CD4-positive, alpha-beta T cell (primary cell): ENCODE data around the gene INTS11. TPM values are rescaled to one million over a fixed set of nuclear protein-coding genes. Genes with fewer than 3 reads are reported as not detected.

ENCODE experiments used
- ATAC-seq: fragments of 200-7000 bp; cut with Tn5 transposase; one replicate; pipeline ENCODE4 v1.10.0; 2022; ENCODE audit warnings: mild to moderate bottlenecking; ENCODE audit not compliant: poor library complexity
- CTCF ChIA-PET: fragments of 350-600 bp; sonication (Branson Sonifier 250); formaldehyde crosslinking; loops from one replicate; lab custom pipeline; 2021; ENCODE audit warnings: antibody characterized with exemption, inconsistent platforms; lab: Charles Lee
- POLR2A ChIA-PET: fragments of 350-600 bp; sonication (Branson Sonifier 250); formaldehyde crosslinking; loops from one replicate; lab custom pipeline; 2021; ENCODE audit warnings: antibody characterized with exemption, inconsistent platforms; lab: Charles Lee
- DNase-seq, 14 experiments: peaks; one replicate each; pipeline ENCODE4 v3.0.0-alpha.2; 2013 to 2020; ENCODE audit warnings: mixed read lengths in 2 of 14
- H3K27ac ChIP-seq, 2 donors: one replicate each; pipeline versions ENCODE4 v1.5.1 to v1.7.0; 2013; ENCODE audit warnings: low read length in 2 of 2, low read depth in 1 of 2, mild to moderate bottlenecking in 1 of 2
- H3K27me3 ChIP-seq, 2 experiments: 1 replicate in 1 of 2; 2 replicates in 1 of 2; pipeline versions ENCODE4 v1.6.1 to v1.7.0; 2013; ENCODE audit warnings: low read length in 2 of 2, control low read depth in 1 of 2, mild to moderate bottlenecking in 1 of 2, moderate library complexity in 1 of 2; ENCODE audit not compliant: insufficient read depth in 2 of 2, control insufficient read depth in 1 of 2
- H3K36me3 ChIP-seq: one replicate; pipeline ENCODE4 v1.6.1; 2013; ENCODE audit warnings: low read length, control low read depth; ENCODE audit not compliant: insufficient read depth
- H3K4me1 ChIP-seq: one replicate; pipeline ENCODE4 v1.6.1; 2013; ENCODE audit warnings: low read length, control low read depth; ENCODE audit not compliant: insufficient read depth
- H3K4me3 ChIP-seq: one replicate; pipeline ENCODE4 v1.5.1; 2013; ENCODE audit warnings: mild to moderate bottlenecking, low read length, moderate library complexity
- H3K9me3 ChIP-seq, 2 experiments: 1 replicate in 1 of 2; 2 replicates in 1 of 2; pipeline versions ENCODE4 v1.6.1 to v1.7.0; 2013; ENCODE audit warnings: low read length in 2 of 2, mild to moderate bottlenecking in 2 of 2, control low read depth in 1 of 2, moderate library complexity in 1 of 2; ENCODE audit not compliant: control insufficient read depth in 1 of 2, insufficient read depth in 1 of 2
- H3K27ac Mint-ChIP-seq: one replicate; pipeline ENCODE4 v1.8.0; 2020; ENCODE audit warnings: mixed read lengths
- H3K27me3 Mint-ChIP-seq: one replicate; pipeline ENCODE4 v1.8.0; 2021; ENCODE audit warnings: mixed read lengths
- H3K36me3 Mint-ChIP-seq: one replicate; pipeline ENCODE4 v1.8.0; 2021; ENCODE audit warnings: low read depth, mixed read lengths
- H3K4me1 Mint-ChIP-seq: one replicate; pipeline ENCODE4 v1.8.0; 2021; ENCODE audit warnings: low read depth, mixed read lengths
- H3K4me3 Mint-ChIP-seq: one replicate; pipeline ENCODE4 v1.8.0; 2020; ENCODE audit warnings: mild to moderate bottlenecking, mixed read lengths
- H3K9me3 Mint-ChIP-seq: one replicate; pipeline ENCODE4 v1.8.0; 2020; ENCODE audit warnings: mixed read lengths
- intact Hi-C, 2 experiments: fragments of 100-400 bp; cut with DNase I in 1 of 2; cut with micrococcal nuclease in 1 of 2; formaldehyde crosslinking; loops; one replicate each; pipeline versions ENCODE4 v1.15.1 to v1.9.0; 2023 to 2025; cut with DNase I, micrococcal nuclease
- total RNA-seq, 174 experiments: library from RNA in 2 of 174; stranded (reverse) in 2 of 174; gene quantifications; one replicate each; pipeline ENCODE4 v1.2.3 and lab custom pipeline; 2021 to 2026
- TF ChIP-seq, protein P1 (sequence below): fragments of 200-600 bp; IDR thresholded peaks from one replicate; pipeline ENCODE4 v1.8.0; 2022; ENCODE audit warnings: antibody characterized with exemption, mild to moderate bottlenecking

INTS11 gene
- total RNA-seq, 2 experiments from 2014 or later: 130 to 137 TPM

DNA sequence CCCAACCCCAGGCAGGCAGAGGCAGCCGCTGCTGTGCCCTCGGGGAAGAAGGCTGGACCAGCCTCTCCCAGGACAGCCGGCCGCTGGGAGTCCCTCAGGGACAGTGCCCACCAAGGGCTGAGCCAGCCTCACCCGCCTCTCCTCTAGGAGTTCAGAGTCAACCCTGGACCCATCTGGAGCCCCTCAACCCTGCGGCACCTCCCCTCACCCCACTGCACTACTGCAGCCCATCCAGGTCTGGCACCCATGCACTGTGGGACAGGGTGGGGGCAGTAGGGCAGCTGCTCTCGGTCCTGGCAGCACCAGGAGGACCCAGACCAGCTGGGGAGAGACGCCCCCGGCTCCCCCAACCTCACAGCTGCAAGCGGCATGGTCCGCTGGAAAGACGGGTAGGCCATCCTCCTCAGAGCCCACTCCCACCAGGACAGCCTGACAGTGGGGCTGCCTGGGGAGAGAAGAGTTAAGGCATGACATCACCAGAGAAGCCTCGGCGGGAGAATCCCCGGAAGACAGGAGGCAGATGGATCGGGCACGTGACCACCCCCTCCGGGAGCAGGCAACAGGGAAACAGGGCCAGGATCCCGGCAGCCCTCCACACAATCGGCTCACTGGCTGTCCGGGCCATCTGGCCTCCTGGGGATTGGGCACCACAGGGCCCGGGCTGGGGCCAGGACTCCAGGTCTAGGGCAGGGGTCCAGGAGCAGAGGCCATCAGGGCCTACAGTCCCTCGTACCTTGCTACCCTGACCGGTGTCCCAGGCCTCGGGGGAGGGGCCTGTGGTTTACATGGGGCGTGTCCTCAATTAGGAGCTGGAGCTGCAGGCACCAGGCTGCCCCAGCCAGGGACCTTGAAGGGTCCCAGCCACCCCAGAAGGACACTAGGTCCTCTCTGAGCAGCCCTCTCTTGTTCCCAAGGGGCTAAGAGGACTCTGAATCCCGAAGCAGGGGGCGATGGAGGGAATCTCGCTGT lies 19.8 kb downstream of the INTS11 start:
- ChIA-PET POLR2A (interaction anchor here (0.8 to 0.9 kb wide), 2 partner anchors 51 to 71 kb away, joined by 3 to 5 read pairs; partner anchors contain the start of gene AURKAIP1), CTCF (interaction anchor here (0.9 to 1.2 kb wide), 2 partner anchors 183 to 241 kb away, joined by 3 to 4 read pairs; no protein-coding TSS in a partner anchor)
- TF ChIP-seq, protein P1, sequence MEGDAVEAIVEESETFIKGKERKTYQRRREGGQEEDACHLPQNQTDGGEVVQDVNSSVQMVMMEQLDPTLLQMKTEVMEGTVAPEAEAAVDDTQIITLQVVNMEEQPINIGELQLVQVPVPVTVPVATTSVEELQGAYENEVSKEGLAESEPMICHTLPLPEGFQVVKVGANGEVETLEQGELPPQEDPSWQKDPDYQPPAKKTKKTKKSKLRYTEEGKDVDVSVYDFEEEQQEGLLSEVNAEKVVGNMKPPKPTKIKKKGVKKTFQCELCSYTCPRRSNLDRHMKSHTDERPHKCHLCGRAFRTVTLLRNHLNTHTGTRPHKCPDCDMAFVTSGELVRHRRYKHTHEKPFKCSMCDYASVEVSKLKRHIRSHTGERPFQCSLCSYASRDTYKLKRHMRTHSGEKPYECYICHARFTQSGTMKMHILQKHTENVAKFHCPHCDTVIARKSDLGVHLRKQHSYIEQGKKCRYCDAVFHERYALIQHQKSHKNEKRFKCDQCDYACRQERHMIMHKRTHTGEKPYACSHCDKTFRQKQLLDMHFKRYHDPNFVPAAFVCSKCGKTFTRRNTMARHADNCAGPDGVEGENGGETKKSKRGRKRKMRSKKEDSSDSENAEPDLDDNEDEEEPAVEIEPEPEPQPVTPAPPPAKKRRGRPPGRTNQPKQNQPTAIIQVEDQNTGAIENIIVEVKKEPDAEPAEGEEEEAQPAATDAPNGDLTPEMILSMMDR: no peak
- ATAC-seq (no peak), DNase-seq (peak in 1 of 14 experiments; percentile 46)
- Histone ChIP-seq H3K36me3 (no peaks in the 10 kb centered on the region), H3K27ac (no peak overlapping the region), H3K9me3 (no peaks in the 10 kb centered on the region), H3K4me1 (peaks cover 38% of the 10 kb centered on the region), H3K27me3 (no peaks in the 10 kb centered on the region), H3K4me3 (peak overlapping the region; percentile 42)
- H3K4me1 Mint-ChIP-seq: peaks cover 21% of the 10 kb centered on the region
- peaks cover 13% of the 10 kb centered on the region for H3K36me3 Mint-ChIP-seq
- intact Hi-C loops: loop anchor here (2.0 to 10.0 kb wide), 5 partner anchors 68 to 270 kb away; partner anchors contain the start of genes AURKAIP1 (in 1 of the 2) and C1orf159 (in 1 of the 2)
- peak overlapping the region; percentile 92 for H3K4me3 Mint-ChIP-seq
- no peaks in the 10 kb centered on the region for H3K9me3 Mint-ChIP-seq
- peak overlapping the region; percentile 87 for H3K27ac Mint-ChIP-seq
- no peaks in the 10 kb centered on the region for H3K27me3 Mint-ChIP-seq

DNA sequence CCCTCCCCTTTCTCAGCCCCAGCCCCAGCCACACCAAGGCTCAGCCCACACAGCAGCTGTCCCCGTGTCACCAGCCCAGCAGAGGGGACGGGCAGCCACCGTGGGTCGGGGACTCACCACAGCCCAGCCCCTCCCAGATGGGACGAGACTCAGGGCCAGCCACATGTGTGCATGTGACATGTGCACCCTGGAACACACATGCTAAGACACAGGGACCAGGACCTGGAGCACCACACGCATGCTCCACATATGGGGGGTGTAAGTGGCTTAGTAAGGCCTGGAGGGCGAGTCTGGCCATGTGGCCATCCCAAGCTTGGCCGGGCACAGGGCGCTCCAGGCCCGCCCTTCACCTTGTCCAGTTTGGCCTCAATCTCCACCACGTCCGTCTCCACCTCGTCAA lies 20.7 kb downstream of the INTS11 start:
- TF ChIP-seq, protein P1: no peak
- Mint-ChIP-seq H3K9me3 (no peaks in the 10 kb centered on the region), H3K27ac (no peak overlapping the region), H3K36me3 (peaks cover 13% of the 10 kb centered on the region), H3K4me1 (peaks cover 21% of the 10 kb centered on the region), H3K4me3 (peak overlapping the region; percentile 25), H3K27me3 (no peaks in the 10 kb centered on the region)
- intact Hi-C loops: loop anchor here (2.0 to 10.0 kb wide), 3 partner anchors 69 to 269 kb away; partner anchors contain the start of gene AURKAIP1 (in 1 of the 2)
- H3K27ac ChIP-seq: no peak overlapping the region
- ATAC-seq: no peak
- H3K27me3 ChIP-seq: no peaks in the 10 kb centered on the region
- CTCF ChIA-PET: no interaction called here
- no peak overlapping the region for H3K4me3 ChIP-seq
- peaks cover 32% of the 10 kb centered on the region for H3K4me1 ChIP-seq
- no peaks in the 10 kb centered on the region for H3K36me3 ChIP-seq
- no peaks in the 10 kb centered on the region for H3K9me3 ChIP-seq
- DNase-seq: no peak
- POLR2A ChIA-PET: no interaction called here

DNA sequence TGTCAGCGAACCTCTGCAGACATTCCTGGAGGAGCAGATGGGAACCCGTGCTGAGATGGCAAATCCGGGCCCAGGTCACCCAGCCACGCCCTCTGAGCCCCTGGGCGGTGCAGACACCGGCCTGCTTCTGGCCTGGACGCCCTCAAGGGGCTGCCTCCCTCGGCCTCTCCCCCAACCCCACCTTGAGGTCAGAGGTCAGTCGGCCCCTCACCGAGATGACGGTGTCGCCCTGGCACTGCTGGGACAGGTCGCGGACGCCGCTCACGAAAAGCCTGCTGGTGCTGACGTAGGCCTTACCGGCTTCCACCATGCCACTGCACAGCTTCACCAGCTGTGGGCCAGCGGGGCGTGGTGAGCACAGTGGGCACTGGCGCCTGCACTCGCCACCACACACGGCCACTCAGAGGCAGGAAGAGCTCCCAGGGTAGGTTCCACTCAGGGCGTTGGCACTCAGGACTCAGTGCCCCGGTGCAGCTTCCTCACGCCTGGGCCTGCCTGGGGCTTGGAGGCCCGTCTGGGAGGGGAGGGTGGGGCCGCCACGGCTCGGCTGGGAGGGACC lies 21.4 kb downstream of the INTS11 start:
- ChIA-PET CTCF (no interaction called here), POLR2A (no interaction called here)
- Histone ChIP-seq H3K27me3 (no peaks in the 10 kb centered on the region), H3K4me3 (no peak overlapping the region), H3K4me1 (peaks cover 32% of the 10 kb centered on the region), H3K9me3 (no peaks in the 10 kb centered on the region), H3K36me3 (no peaks in the 10 kb centered on the region), H3K27ac (no peak overlapping the region)
- no peaks in the 10 kb centered on the region for H3K27me3 Mint-ChIP-seq
- intact Hi-C loops: loop anchor here (10.0 kb wide), 2 partner anchors 72 to 268 kb away; partner anchors contain the start of gene AURKAIP1 (in 1 of the 2)
- no peaks in the 10 kb centered on the region for H3K9me3 Mint-ChIP-seq
- no peak overlapping the region for H3K4me3 Mint-ChIP-seq
- no peak for ATAC-seq
- H3K4me1 Mint-ChIP-seq: peaks cover 21% of the 10 kb centered on the region
- no peak for DNase-seq
- no peak overlapping the region for H3K27ac Mint-ChIP-seq
- H3K36me3 Mint-ChIP-seq: peaks cover 7% of the 10 kb centered on the region
- TF ChIP-seq, protein P1: no peak
